Adrenal gland (tissue), 5 donors: ENCODE measurements around the gene RUNDC1.

Experiments used
- POLR2A ChIP-seq, 2 donors: fragments of 450-650 bp; IDR thresholded peaks; one replicate each; pipeline ENCODE4 v1.6.1; 2017; ENCODE audit warnings: antibody characterized with exemption in 2 of 2, mild to moderate bottlenecking in 2 of 2, moderate library complexity in 1 of 2
- TF ChIP-seq, protein P1 (sequence below), 6 experiments: fragments of 450-650 bp in 4 of 6; fragments of 200-600 bp in 2 of 6; sonication (generic) in 1 of 6; IDR thresholded peaks; 1 replicate in 5 of 6; 2 replicates in 1 of 6; pipeline versions ENCODE4 v1.5.1 to v1.8.0; 2016 to 2021; ENCODE audit warnings: antibody characterized with exemption in 6 of 6, mild to moderate bottlenecking in 2 of 6, moderate library complexity in 1 of 6
- donor health status: DM: no; HTN: no; CAD: no.

DNA sequence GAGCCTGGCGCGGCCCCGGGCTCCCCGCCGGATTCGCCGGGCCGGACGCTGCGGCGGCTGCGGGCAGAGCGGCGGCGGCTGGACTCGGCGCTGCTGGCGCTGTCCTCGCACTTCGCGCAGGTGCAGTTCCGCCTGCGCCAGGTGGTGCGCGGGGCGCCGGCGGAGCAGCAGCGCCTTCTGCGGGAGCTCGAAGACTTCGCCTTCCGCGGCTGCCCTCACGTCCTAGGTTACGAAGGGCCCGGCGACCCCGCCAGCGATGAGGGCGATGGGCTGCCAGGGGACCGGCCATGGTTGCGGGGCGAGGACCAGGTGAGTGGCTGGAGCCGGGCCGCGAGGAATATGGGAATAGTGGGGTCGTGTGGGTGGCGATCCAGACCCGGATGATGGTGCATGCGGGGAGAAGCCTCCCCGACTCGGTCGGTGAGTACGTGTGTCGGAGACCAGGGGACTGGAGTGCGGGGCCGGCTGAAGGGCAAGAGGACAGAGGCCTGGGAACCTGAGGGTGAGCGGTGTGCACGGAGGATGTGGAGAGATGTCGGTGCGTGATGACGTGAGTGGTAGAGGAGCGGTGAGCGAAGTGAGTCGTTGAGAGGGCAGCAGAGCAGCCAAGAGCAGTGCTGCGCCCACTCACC, 517 bp downstream of the RUNDC1 start:
- TF ChIP-seq, protein P1, sequence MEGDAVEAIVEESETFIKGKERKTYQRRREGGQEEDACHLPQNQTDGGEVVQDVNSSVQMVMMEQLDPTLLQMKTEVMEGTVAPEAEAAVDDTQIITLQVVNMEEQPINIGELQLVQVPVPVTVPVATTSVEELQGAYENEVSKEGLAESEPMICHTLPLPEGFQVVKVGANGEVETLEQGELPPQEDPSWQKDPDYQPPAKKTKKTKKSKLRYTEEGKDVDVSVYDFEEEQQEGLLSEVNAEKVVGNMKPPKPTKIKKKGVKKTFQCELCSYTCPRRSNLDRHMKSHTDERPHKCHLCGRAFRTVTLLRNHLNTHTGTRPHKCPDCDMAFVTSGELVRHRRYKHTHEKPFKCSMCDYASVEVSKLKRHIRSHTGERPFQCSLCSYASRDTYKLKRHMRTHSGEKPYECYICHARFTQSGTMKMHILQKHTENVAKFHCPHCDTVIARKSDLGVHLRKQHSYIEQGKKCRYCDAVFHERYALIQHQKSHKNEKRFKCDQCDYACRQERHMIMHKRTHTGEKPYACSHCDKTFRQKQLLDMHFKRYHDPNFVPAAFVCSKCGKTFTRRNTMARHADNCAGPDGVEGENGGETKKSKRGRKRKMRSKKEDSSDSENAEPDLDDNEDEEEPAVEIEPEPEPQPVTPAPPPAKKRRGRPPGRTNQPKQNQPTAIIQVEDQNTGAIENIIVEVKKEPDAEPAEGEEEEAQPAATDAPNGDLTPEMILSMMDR (IDR thresholded peaks at IDR 0.05): peak in 2 of 6 experiments; percentile 19 to 24
- TF ChIP-seq POLR2A (IDR thresholded peaks at IDR 0.05): no peak
